HEK293 (cell line): ENCODE results near the gene FGD4.

Experiments
- CTCF ChIP-seq: fragments of 450-650 bp; formaldehyde crosslinking; IDR thresholded peaks from 2 replicates; pipeline ENCODE4 v1.5.1; 2016; ENCODE audit warnings: missing biosample characterization, missing genetic modification characterization
- PRDM6 ChIP-seq: fragments of 450-650 bp; formaldehyde crosslinking; IDR thresholded peaks from 2 replicates; pipeline ENCODE4 v1.5.1; 2017; ENCODE audit warnings: missing biosample characterization, missing genetic modification characterization
- TCF7L2 ChIP-seq: IDR thresholded peaks from 2 replicates; pipeline ENCODE4 v1.6.1; 2011; ENCODE audit warnings: low read depth, mild to moderate bottlenecking, inconsistent platforms, low read length, moderate library complexity, borderline replicate concordance
- ZNF112 ChIP-seq: fragments of 450-650 bp; formaldehyde crosslinking; IDR thresholded peaks from 2 replicates; pipeline ENCODE4 v1.5.0; 2017; ENCODE audit warnings: missing biosample characterization, missing genetic modification characterization
- ZNF174 ChIP-seq: fragments of 450-650 bp; formaldehyde crosslinking; IDR thresholded peaks from 2 replicates; pipeline ENCODE4 v1.5.0; 2017; ENCODE audit warnings: missing biosample characterization, mild to moderate bottlenecking, missing genetic modification characterization
- ZNF175 ChIP-seq: fragments of 450-650 bp; formaldehyde crosslinking; IDR thresholded peaks from 2 replicates; pipeline ENCODE4 v1.5.1; 2016; ENCODE audit warnings: missing biosample characterization, missing genetic modification characterization
- ZNF239 ChIP-seq: fragments of 450-650 bp; formaldehyde crosslinking; IDR thresholded peaks from 2 replicates; pipeline ENCODE4 v1.5.1; 2016; ENCODE audit warnings: missing biosample characterization, missing genetic modification characterization
- ZNF292 ChIP-seq: fragments of 450-650 bp; formaldehyde crosslinking; IDR thresholded peaks from 2 replicates; pipeline ENCODE4 v1.5.1; 2016; ENCODE audit warnings: low read depth, missing biosample characterization, missing genetic modification characterization, borderline replicate concordance
- ZNF580 ChIP-seq: fragments of 450-650 bp; formaldehyde crosslinking; IDR thresholded peaks from 2 replicates; pipeline ENCODE4 v1.5.1; 2016; ENCODE audit warnings: missing biosample characterization, missing genetic modification characterization
- ZNF624 ChIP-seq: fragments of 450-650 bp; formaldehyde crosslinking; IDR thresholded peaks from 2 replicates; pipeline ENCODE4 v1.5.1; 2017; ENCODE audit warnings: missing biosample characterization, missing genetic modification characterization
- ZNF658 ChIP-seq: fragments of 450-650 bp; formaldehyde crosslinking; IDR thresholded peaks from 2 replicates; pipeline ENCODE4; 2016; ENCODE audit warnings: missing biosample characterization, missing genetic modification characterization
- ZNF830 ChIP-seq: fragments of 450-650 bp; IDR thresholded peaks from 2 replicates; pipeline ENCODE4 v1.5.0; 2018; ENCODE audit warnings: missing biosample characterization, missing genetic modification characterization, low read depth, mild to moderate bottlenecking, moderate library complexity

DNA sequence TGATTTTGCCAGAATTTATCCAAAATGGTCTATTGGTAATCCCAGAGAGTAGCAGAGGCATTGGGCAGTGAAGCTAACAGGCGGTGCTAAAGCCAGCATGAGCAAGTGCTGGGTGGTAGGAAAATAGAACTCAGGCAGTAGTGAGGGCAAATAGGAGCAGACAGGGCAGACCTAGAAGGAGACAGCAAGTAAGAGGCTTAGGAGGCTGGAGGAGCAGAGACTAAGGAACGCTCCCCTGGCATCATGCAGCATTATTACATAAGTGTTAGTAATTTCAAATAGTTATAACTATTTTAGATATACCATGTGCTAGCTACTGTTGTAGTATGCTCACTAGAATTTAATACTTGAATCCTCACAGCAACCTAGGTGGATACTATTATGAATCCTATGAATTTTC lies 151.7 kb downstream of the FGD4 start:
- TF ChIP-seq ZNF830 (tag by site-specific recombination) = no peak
- TF ChIP-seq ZNF112 = no peak
- no peak for TF ChIP-seq ZNF624 (tag by site-specific recombination)
- TF ChIP-seq ZNF580 (tag by site-specific recombination) = no peak
- no peak for TF ChIP-seq ZNF239
- TF ChIP-seq ZNF658 (tag by site-specific recombination) = no peak
- no peak for TF ChIP-seq ZNF174
- TF ChIP-seq CTCF (tag by site-specific recombination) = no peak
- TF ChIP-seq TCF7L2 = no peak
- TF ChIP-seq ZNF175 (tag by site-specific recombination) = no peak
- no peak for TF ChIP-seq ZNF292 (tag by site-specific recombination)
- no peak for TF ChIP-seq PRDM6
